Endothelial cell of umbilical vein (primary cell): ENCODE measurements around the gene FBN2. TPM values are rescaled to one million over a fixed set of nuclear protein-coding genes. Genes with fewer than 3 reads are reported as not detected.

Experiments
- BruUV-seq: library from RNA; stranded (reverse); fragments of 400-500 nt; replicated peaks from 2 replicates; lab custom pipeline; 2021; lab: Mats Ljungman, UMichigan
- CTCF ChIA-PET: fragments of 300-600, 350-600 bp; sonication (Branson Sonifier 250); formaldehyde crosslinking; loops from one replicate; lab custom pipeline; 2021; ENCODE audit warnings: antibody characterized with exemption, inconsistent platforms; lab: Charles Lee
- POLR2A ChIA-PET: fragments of 300-600, 350-600 bp; sonication (Branson Sonifier 250); formaldehyde crosslinking; loops from one replicate; lab custom pipeline; 2021; ENCODE audit warnings: antibody characterized with exemption, inconsistent platforms; lab: Charles Lee
- DNase-seq: peaks from one replicate; pipeline ENCODE4 v3.0.0-alpha.2; 2011; ENCODE audit warnings: low read depth, low spot score
- FAIRE-seq: peaks from 2 replicates; lab custom pipeline; 2011; peaks lifted over from hg19 to GRCh38; lab: Jason Lieb, UNC
- H2AFZ ChIP-seq: 2 replicates; pipeline ENCODE4 v1.6.0; 2012; ENCODE audit warnings: low read depth, low read length, control low read depth, inconsistent platforms
- H3K27ac ChIP-seq: 2 replicates; pipeline ENCODE4 v1.5.1; 2011; ENCODE audit warnings: low read depth, mild to moderate bottlenecking, control low read depth, low read length, moderate library complexity; ENCODE audit not compliant: insufficient read depth
- H3K27me3 ChIP-seq, 2 experiments: 2 replicates each; pipeline versions ENCODE4 v1.6.0 to v1.6.1; 2011; ENCODE audit warnings: low read length in 2 of 2, mixed read lengths in 1 of 2; ENCODE audit not compliant: control insufficient read depth in 2 of 2, insufficient read depth in 2 of 2
- H3K36me3 ChIP-seq, 2 experiments: 2 replicates in 1 of 2; 3 replicates in 1 of 2; pipeline ENCODE4 v1.5.1; 2011; ENCODE audit warnings: low read length in 2 of 2, mild to moderate bottlenecking in 1 of 2, moderate library complexity in 1 of 2; ENCODE audit not compliant: control insufficient read depth in 2 of 2, insufficient read depth in 2 of 2; ENCODE audit errors: extremely low read depth in 1 of 2
- H3K4me1 ChIP-seq: 3 replicates; pipeline ENCODE4 v1.5.1; 2011; ENCODE audit warnings: mild to moderate bottlenecking, low read length; ENCODE audit not compliant: control insufficient read depth, insufficient read depth; ENCODE audit errors: extremely low read depth
- H3K4me2 ChIP-seq: 2 replicates; pipeline ENCODE4 v1.6.1; 2011; ENCODE audit warnings: low read length, control low read depth, mixed read lengths; ENCODE audit not compliant: insufficient read depth
- H3K4me3 ChIP-seq, 3 experiments: fragments of 200-600 bp in 1 of 3; sonication (generic), shearing (Covaris generic) in 1 of 3; replicated peaks in 1 of 3; 2 replicates each; pipeline ENCODE4 v1.5.1; 2011 to 2016; ENCODE audit warnings: control low read depth in 3 of 3, low read length in 3 of 3, mild to moderate bottlenecking in 2 of 3, inconsistent platforms in 1 of 3, low read depth in 1 of 3, moderate library complexity in 1 of 3; ENCODE audit not compliant: insufficient read depth in 1 of 3
- H3K79me2 ChIP-seq: 2 replicates; pipeline ENCODE4 v1.6.0; 2012; ENCODE audit warnings: low read length, inconsistent platforms; ENCODE audit not compliant: control insufficient read depth, insufficient read depth
- H3K9ac ChIP-seq: replicated peaks from 2 replicates; pipeline ENCODE3; 2011; ENCODE audit warnings: low read length, control low read depth; ENCODE audit not compliant: insufficient read depth; ENCODE audit errors: extremely low read depth
- H3K9me1 ChIP-seq: replicated peaks from 3 replicates; pipeline ENCODE4 v1.6.0; 2011; ENCODE audit warnings: mild to moderate bottlenecking, low read length; ENCODE audit not compliant: control insufficient read depth, insufficient read depth; ENCODE audit errors: extremely low read depth
- H3K9me3 ChIP-seq: replicated peaks from 2 replicates; pipeline ENCODE4 v1.5.1; 2012; ENCODE audit warnings: low read length, inconsistent platforms; ENCODE audit not compliant: control insufficient read depth, insufficient read depth
- H4K20me1 ChIP-seq: replicated peaks from 2 replicates; pipeline ENCODE3; 2011; ENCODE audit warnings: mild to moderate bottlenecking, low read length; ENCODE audit not compliant: control insufficient read depth, insufficient read depth; ENCODE audit errors: extremely low read depth
- EZH2 ChIP-seq: IDR thresholded peaks from 2 replicates; pipeline ENCODE4 v1.6.1; 2012; ENCODE audit warnings: borderline replicate concordance, low read depth, mild to moderate bottlenecking, moderate library complexity, low read length, inconsistent platforms; ENCODE audit not compliant: severe bottlenecking
- FOS ChIP-seq: IDR thresholded peaks from 2 replicates; pipeline ENCODE4 v1.6.1; 2011; ENCODE audit warnings: mild to moderate bottlenecking, low read length, moderate library complexity, borderline replicate concordance; ENCODE audit not compliant: insufficient read depth
- GATA2 ChIP-seq: IDR thresholded peaks from 2 replicates; pipeline ENCODE4 v1.7.0; 2011; ENCODE audit warnings: low read depth, mild to moderate bottlenecking, moderate library complexity, mixed read lengths, low read length; ENCODE audit not compliant: insufficient read length, insufficient read depth
- JUN ChIP-seq: IDR thresholded peaks from 2 replicates; pipeline ENCODE4 v1.6.1; 2011; ENCODE audit warnings: borderline replicate concordance, low read depth; ENCODE audit not compliant: insufficient read length, insufficient read depth
- MAX ChIP-seq: IDR thresholded peaks from 2 replicates; pipeline ENCODE4 v1.6.1; 2011; ENCODE audit not compliant: insufficient read depth, insufficient read length
- MYC ChIP-seq: IDR thresholded peaks from one replicate; pipeline ENCODE4 v1.6.1; 2011; ENCODE audit warnings: mild to moderate bottlenecking, low read depth, low read length
- POLR2AphosphoS5 ChIP-seq: IDR thresholded peaks from 2 replicates; pipeline ENCODE4 v1.6.1; 2012; ENCODE audit warnings: low read depth, mild to moderate bottlenecking, control low read depth, low read length, moderate library complexity; ENCODE audit not compliant: insufficient read depth
- dilution Hi-C: fragments of 300-500 bp; cut with MboI; formaldehyde crosslinking; loops from one replicate; pipeline ENCODE4 v1.15.0; 2019; ENCODE audit warnings: low sequenced_read_pairs; ENCODE audit not compliant: extremely low pct_ligation_motif_present
- intact Hi-C: fragments of 100-400 bp; cut with micrococcal nuclease; formaldehyde crosslinking; loops from one replicate; pipeline ENCODE4 v1.10.0; 2022
- polyA plus RNA-seq, 4 experiments: library from polyadenylated mRNA; depleted of rRNA in 3 of 4; stranded (reverse) in 3 of 4; unstranded in 1 of 4; fragments of >200 nt; gene quantifications; 2 replicates each; pipeline versions ENCODE4 v1.2.1 to v1.2.3, GENCODE V29; 2011 to 2012; ENCODE audit warnings: missing spikeins in 1 of 4
- total RNA-seq: library from RNA; stranded (reverse); gene quantifications from 2 replicates; pipeline ENCODE4 v1.2.3, GENCODE V29; 2021
- TF ChIP-seq, protein P1 (sequence below), 2 donors: IDR thresholded peaks; 1 replicate in 1 of 2; 2 replicates in 1 of 2; pipeline ENCODE4 v1.5.1; 2011; ENCODE audit warnings: low read length in 2 of 2, mild to moderate bottlenecking in 2 of 2, moderate library complexity in 2 of 2, control low read depth in 1 of 2, inconsistent platforms in 1 of 2, low read depth in 1 of 2; ENCODE audit not compliant: insufficient read depth in 1 of 2; ENCODE audit errors: extremely low read depth in 1 of 2

FBN2 gene
- total and polyA plus RNA-seq, 2 donors (not counting 3 experiments of a cell fraction or from before 2014, with no cell fraction given): 21.8 to 57.4 TPM

DNA sequence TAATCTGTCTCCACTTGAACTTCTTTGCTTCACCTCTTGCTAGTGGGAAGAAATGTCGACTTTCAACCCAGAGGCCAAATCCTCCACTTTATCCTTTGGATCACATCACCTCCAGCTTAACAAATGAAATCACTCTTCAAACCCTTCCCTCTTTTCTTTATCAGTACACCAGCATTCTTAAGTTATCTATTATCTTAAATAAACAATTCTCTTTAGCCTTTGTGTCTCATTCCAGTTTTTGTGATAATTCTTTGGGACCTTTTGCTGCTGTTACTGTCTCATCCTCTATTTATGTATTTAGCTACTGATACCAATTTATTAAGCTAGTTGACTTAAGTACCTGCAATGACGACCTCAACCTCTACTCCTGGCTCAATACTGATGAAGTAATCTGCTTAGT, 28.1 kb upstream of the FBN2 start:
- DNase-seq (no peak), FAIRE-seq (no peak)
- H3K36me3 ChIP-seq: no peaks in the 10 kb centered on the region
- dilution Hi-C loops: no loop called here
- no peak overlapping the region for H3K9ac ChIP-seq
- intact Hi-C loops: no loop called here
- no peaks in the 10 kb centered on the region for H3K79me2 ChIP-seq
- H3K9me3 ChIP-seq: no peaks in the 10 kb centered on the region
- no peaks in the 10 kb centered on the region for H3K4me1 ChIP-seq
- POLR2A ChIA-PET: no interaction called here
- no peaks in the 10 kb centered on the region for H3K27me3 ChIP-seq
- no TSS peak for BruUV-seq
- H2AFZ ChIP-seq: no peak overlapping the region
- TF ChIP-seq POLR2AphosphoS5: no peak
- TF ChIP-seq GATA2: no peak
- TF ChIP-seq EZH2: no peak
- TF ChIP-seq, protein P1, sequence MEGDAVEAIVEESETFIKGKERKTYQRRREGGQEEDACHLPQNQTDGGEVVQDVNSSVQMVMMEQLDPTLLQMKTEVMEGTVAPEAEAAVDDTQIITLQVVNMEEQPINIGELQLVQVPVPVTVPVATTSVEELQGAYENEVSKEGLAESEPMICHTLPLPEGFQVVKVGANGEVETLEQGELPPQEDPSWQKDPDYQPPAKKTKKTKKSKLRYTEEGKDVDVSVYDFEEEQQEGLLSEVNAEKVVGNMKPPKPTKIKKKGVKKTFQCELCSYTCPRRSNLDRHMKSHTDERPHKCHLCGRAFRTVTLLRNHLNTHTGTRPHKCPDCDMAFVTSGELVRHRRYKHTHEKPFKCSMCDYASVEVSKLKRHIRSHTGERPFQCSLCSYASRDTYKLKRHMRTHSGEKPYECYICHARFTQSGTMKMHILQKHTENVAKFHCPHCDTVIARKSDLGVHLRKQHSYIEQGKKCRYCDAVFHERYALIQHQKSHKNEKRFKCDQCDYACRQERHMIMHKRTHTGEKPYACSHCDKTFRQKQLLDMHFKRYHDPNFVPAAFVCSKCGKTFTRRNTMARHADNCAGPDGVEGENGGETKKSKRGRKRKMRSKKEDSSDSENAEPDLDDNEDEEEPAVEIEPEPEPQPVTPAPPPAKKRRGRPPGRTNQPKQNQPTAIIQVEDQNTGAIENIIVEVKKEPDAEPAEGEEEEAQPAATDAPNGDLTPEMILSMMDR (IDR thresholded peaks at IDR 0.05; ENCODE audit: extremely low read depth in 1 of 2, insufficient read depth in 1 of 2, low read depth in 1 of 2, low read length in 2 of 2): no peak
- TF ChIP-seq MAX: no peak
- TF ChIP-seq MYC: no peak
- no peak for TF ChIP-seq JUN
- no peak for TF ChIP-seq FOS
- CTCF ChIA-PET: interaction anchor here (1.0 kb wide), 1 partner anchor 278 kb away, joined by 3 read pairs; no protein-coding TSS in a partner anchor
- no peaks in the 10 kb centered on the region for H3K9me1 ChIP-seq
- no peaks in the 10 kb centered on the region for H4K20me1 ChIP-seq
- H3K4me2 ChIP-seq: no peak overlapping the region
- H3K4me3 ChIP-seq: no peak overlapping the region
- no peak overlapping the region for H3K27ac ChIP-seq
